Effector memory CD4-positive, alpha-beta T cell (primary cell): ENCODE data around the gene CPSF4.
"Not testable (repeated sequence)": the region's sequence is repeated elsewhere in the genome, so short reads cannot be mapped to it uniquely, and the experiment has no call there.

Experiments used
- DNase-seq, 3 donors: peaks; one replicate each; pipeline ENCODE4 v3.0.0-alpha.2; 2020
- H3K27ac ChIP-seq: 2 replicates; pipeline ENCODE4 v1.7.0; 2013; ENCODE audit warnings: mild to moderate bottlenecking, low read length, moderate library complexity; ENCODE audit not compliant: insufficient read depth, poor library complexity, severe bottlenecking
- H3K27me3 ChIP-seq: replicated peaks from 2 replicates; pipeline ENCODE4 v1.7.0; 2013; ENCODE audit warnings: mild to moderate bottlenecking, low read length; ENCODE audit not compliant: insufficient read depth, control insufficient read depth, poor library complexity, severe bottlenecking
- H3K36me3 ChIP-seq: 2 replicates; pipeline ENCODE4 v1.7.0; 2013; ENCODE audit warnings: mild to moderate bottlenecking, low read length, moderate library complexity; ENCODE audit not compliant: control insufficient read depth, insufficient read depth
- H3K4me1 ChIP-seq: 2 replicates; pipeline ENCODE4 v1.7.0; 2013; ENCODE audit warnings: low read length, mild to moderate bottlenecking; ENCODE audit not compliant: control insufficient read depth, insufficient read depth, poor library complexity, severe bottlenecking
- H3K4me3 ChIP-seq: 2 replicates; pipeline ENCODE4 v1.7.0; 2013; ENCODE audit warnings: low read length, low read depth, mild to moderate bottlenecking; ENCODE audit not compliant: insufficient read depth, poor library complexity, severe bottlenecking
- H3K9me3 ChIP-seq: 2 replicates; pipeline ENCODE4 v1.7.0; 2013; ENCODE audit warnings: mild to moderate bottlenecking, low read length, moderate library complexity; ENCODE audit not compliant: control insufficient read depth

Gene CPSF4

DNA sequence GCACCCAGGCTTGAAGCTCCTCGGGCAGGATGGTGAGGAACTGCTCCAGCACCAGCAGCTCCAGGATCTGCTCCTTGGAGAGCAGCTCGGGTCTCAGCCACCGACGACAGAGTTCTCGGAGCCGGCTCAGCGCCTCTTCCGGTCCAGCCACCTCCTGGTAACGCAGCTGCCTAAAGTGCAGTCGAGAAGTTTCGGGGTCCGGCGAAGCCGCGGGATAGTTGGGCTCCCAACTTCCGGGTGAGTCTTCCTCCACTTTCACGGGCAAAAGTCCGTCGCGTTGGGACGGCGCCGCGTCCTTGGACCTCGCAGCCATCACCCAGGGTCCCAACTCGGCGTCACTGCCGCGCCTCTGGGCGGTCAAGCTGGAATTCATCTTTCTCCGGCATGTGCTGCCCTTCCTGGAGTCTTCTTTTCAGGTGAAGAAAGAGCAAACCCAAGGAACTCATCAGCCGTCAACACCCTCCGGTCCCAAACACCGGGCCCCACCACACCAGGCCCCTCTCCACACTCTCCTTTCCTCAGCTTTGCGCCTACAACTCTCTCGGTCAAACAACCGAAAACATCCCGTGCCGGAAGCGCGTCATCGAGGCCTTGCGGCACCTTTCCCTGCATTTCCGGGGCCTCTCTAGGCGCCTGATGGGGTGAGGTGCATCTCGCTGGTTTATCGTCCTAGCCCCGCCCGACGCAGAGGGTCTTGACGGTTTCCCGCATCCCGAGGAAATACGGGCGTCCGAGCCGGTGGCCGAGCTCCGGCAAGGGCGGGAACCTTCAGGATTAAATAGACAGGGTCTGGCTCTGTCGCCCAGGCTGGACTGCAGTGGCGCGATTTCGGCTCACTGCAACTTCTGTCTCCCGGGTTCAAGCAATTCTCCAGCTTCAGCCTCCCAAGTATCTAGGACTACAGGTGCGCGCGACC lies 61.2 kb downstream of the CPSF4 start, which contains the start of gene ZNF394:
Gene ZNF394, minus strand, starts transcription at position 561 of the 916 bp plus-strand sequence. Its CDS starts 188 bp downstream, at position 373.
- Histone ChIP-seq H3K27ac (peak within 1 kb of the TSS; percentile 95), H3K4me3 (peak within 1 kb of the TSS; percentile 93), H3K9me3 (no peaks in the 10 kb centered on the region), H3K27me3 (no peaks in the 10 kb centered on the region), H3K36me3 (peaks cover 27% of the 10 kb centered on the region), H3K4me1 (peaks cover 29% of the 10 kb centered on the region)
- DNase-seq = peak; percentile 72 to 84 (median 80)

GRCh38 chr7:99500637-99501009 lies 61.9 kb downstream of the CPSF4 start:
- Histone ChIP-seq H3K27ac (peak overlapping the region; percentile 95), H3K4me1 (peaks cover 33% of the 10 kb centered on the region), H3K27me3 (no peaks in the 10 kb centered on the region), H3K4me3 (peak overlapping the region; percentile 93), H3K36me3 (peaks cover 20% of the 10 kb centered on the region), H3K9me3 (no peaks in the 10 kb centered on the region)
- DNase-seq = no peak

DNA sequence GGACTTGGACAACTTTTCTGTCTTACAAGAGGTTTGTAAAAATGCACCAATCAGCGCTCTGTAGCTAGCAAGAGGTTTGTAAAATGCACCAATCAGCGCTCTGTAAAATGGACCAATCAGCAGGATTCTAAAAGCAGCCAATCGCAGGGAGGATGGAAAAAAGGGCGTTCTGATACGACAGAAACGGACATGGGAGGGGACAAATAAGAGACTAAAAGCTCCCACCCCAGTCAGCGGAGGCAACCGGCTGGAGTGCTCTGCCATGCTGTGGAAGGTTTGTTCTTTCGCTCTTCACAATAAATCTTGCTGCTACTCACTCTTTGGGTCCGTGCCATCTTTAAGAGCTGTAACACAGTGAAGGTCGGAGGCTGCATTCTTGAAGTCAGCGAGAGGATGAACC lies 62.5 kb downstream of the CPSF4 start:
- Histone ChIP-seq H3K36me3 (peaks cover 14% of the 10 kb centered on the region), H3K4me1 (peaks cover 39% of the 10 kb centered on the region)
- not testable (repeated sequence) for H3K27ac ChIP-seq, H3K9me3 ChIP-seq, H3K4me3 ChIP-seq, DNase-seq, H3K27me3 ChIP-seq

GRCh38 chr7:99504281-99504602 lies 65.5 kb downstream of the CPSF4 start:
- H3K4me1 ChIP-seq = peaks cover 23% of the 10 kb centered on the region
- peak overlapping the region; percentile 92 for H3K4me3 ChIP-seq
- H3K36me3 ChIP-seq = no peaks in the 10 kb centered on the region
- no peaks in the 10 kb centered on the region for H3K9me3 ChIP-seq
- no peak for DNase-seq
- peak overlapping the region; percentile 84 for H3K27ac ChIP-seq
- no peaks in the 10 kb centered on the region for H3K27me3 ChIP-seq

- H3K4me1 ChIP-seq = peaks cover 23% of the 10 kb centered on the region
- H3K36me3 ChIP-seq = no peaks in the 10 kb centered on the region
- no peaks in the 10 kb centered on the region for H3K27me3 ChIP-seq
- H3K9me3 ChIP-seq = no peaks in the 10 kb centered on the region
- DNase-seq = peak; percentile 91 to 95 (median 95)
- peak within 1 kb of the TSS; percentile 84 for H3K27ac ChIP-seq
- H3K4me3 ChIP-seq = peak within 1 kb of the TSS; percentile 92
Observed at GRCh38 chr7:99504603-99505323, 66.0 kb downstream of the CPSF4 start, which contains the start of gene ZKSCAN5. Gene ZKSCAN5, plus strand, starts transcription at chr7:99504662. Its CDS starts 1,383 bp downstream, at chr7:99506045.

DNA sequence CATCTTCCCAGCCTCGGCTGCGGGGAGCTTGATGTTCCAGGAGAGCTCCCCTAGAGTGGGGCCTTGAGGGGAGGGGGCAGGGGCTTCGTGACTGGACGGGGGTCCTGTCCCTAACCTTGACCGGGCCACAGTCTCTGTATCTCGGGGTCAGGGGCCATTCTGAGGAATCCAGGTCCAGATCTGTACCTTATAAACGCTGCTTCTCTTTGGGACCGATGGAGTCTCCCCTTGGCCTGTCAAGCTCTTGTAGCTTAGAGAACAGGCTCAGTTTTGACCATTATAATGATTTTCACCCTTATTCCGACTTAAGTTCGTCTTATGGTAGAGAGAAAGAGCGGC lies 66.5 kb downstream of the CPSF4 start:
- no peaks in the 10 kb centered on the region for H3K27me3 ChIP-seq
- H3K27ac ChIP-seq = peak overlapping the region; percentile 84
- peaks cover 24% of the 10 kb centered on the region for H3K4me1 ChIP-seq
- no peak for DNase-seq
- no peaks in the 10 kb centered on the region for H3K36me3 ChIP-seq
- H3K4me3 ChIP-seq = peak overlapping the region; percentile 92
- no peaks in the 10 kb centered on the region for H3K9me3 ChIP-seq
